ENCODE measurements around the gene PIGL. TPM values are rescaled to one million over a fixed set of nuclear protein-coding genes. Genes with fewer than 3 reads are reported as not detected.

Gene PIGL
- total RNA-seq, 2 donors from 2014 or later: 52.1 to 124 TPM

GRCh38 chr17:16262201-16262600 lies 45.2 kb downstream of the PIGL start:
- Histone ChIP-seq H3K27me3 (replicated peaks; ENCODE audit: insufficient read depth) (no peaks in the 10 kb centered on the region), H3K9me3 (no peaks in the 10 kb centered on the region)
- no peak for DNase-seq (ENCODE audit: low spot score)

GRCh38 chr17:16267174-16267573 lies 50.2 kb downstream of the PIGL start:
- H3K36me3 ChIP-seq: no peaks in the 10 kb centered on the region
- TF ChIP-seq CTCF (IDR thresholded peaks at IDR 0.05): no peak
- ATAC-seq (ENCODE audit: insufficient number of reproducible peaks, low FRiP score, low read depth) (no peak), DNase-seq (ENCODE audit: low spot score) (no peak)
- no peaks in the 10 kb centered on the region for H3K27me3 ChIP-seq (replicated peaks; ENCODE audit: insufficient read depth)
- H3K4me1 ChIP-seq (ENCODE audit: control insufficient read depth in 1 of 2, low read depth in 2 of 2): peaks cover 0 to 7% of the 10 kb centered on the region in 2 donors
- no peaks in the 10 kb centered on the region for H3K9me3 ChIP-seq
- H3K4me3 ChIP-seq: no peak overlapping the region
- no peak overlapping the region for H3K27ac ChIP-seq

More at GRCh38 chr17:16262201-16262600, 45.2 kb downstream of the PIGL start:
- Histone ChIP-seq H3K27ac (no peak overlapping the region), H3K4me1 (ENCODE audit: control insufficient read depth in 1 of 2, low read depth in 2 of 2) (no peaks in the 10 kb centered on the region), H3K36me3 (no peaks in the 10 kb centered on the region), H3K4me3 (no peak overlapping the region)
- no peak for TF ChIP-seq CTCF (IDR thresholded peaks at IDR 0.05)
- ATAC-seq (ENCODE audit: insufficient number of reproducible peaks, low FRiP score, low read depth): no peak

GRCh38 chr17:16269658-16270057 lies 52.6 kb downstream of the PIGL start:
- Histone ChIP-seq H3K27ac (no peak overlapping the region), H3K9me3 (no peaks in the 10 kb centered on the region), H3K4me1 (ENCODE audit: control insufficient read depth in 1 of 2, low read depth in 2 of 2) (peaks cover 0 to 7% of the 10 kb centered on the region in 2 donors), H3K27me3 (replicated peaks; ENCODE audit: insufficient read depth) (no peaks in the 10 kb centered on the region), H3K36me3 (no peaks in the 10 kb centered on the region), H3K4me3 (no peak overlapping the region)
- ATAC-seq (ENCODE audit: insufficient number of reproducible peaks, low FRiP score, low read depth): no peak
- DNase-seq (ENCODE audit: low spot score): no peak
- no peak for TF ChIP-seq CTCF (IDR thresholded peaks at IDR 0.05)

- no peaks in the 10 kb centered on the region for H3K27me3 ChIP-seq (replicated peaks; ENCODE audit: insufficient read depth)
- H3K4me1 ChIP-seq (ENCODE audit: control insufficient read depth in 1 of 2, low read depth in 2 of 2): peaks cover 0 to 27% of the 10 kb centered on the region in 2 donors
- DNase-seq (ENCODE audit: low spot score): no peak
- no peak for ATAC-seq (ENCODE audit: insufficient number of reproducible peaks, low FRiP score, low read depth)
- H3K36me3 ChIP-seq: no peaks in the 10 kb centered on the region
- H3K27ac ChIP-seq: no peak overlapping the region
- no peak for TF ChIP-seq CTCF (IDR thresholded peaks at IDR 0.05)
- no peak overlapping the region for H3K4me3 ChIP-seq
- no peaks in the 10 kb centered on the region for H3K9me3 ChIP-seq
Observed at GRCh38 chr17:16272111-16272840, 55.3 kb downstream of the PIGL start.

GRCh38 chr17:16273499-16273898 lies 56.5 kb downstream of the PIGL start:
- H3K27me3 ChIP-seq (replicated peaks; ENCODE audit: insufficient read depth): no peaks in the 10 kb centered on the region
- ATAC-seq (ENCODE audit: insufficient number of reproducible peaks, low FRiP score, low read depth) (no peak), DNase-seq (ENCODE audit: low spot score) (no peak)
- H3K4me3 ChIP-seq: no peak overlapping the region
- no peaks in the 10 kb centered on the region for H3K36me3 ChIP-seq
- no peak for TF ChIP-seq CTCF (IDR thresholded peaks at IDR 0.05)
- H3K4me1 ChIP-seq (ENCODE audit: control insufficient read depth in 1 of 2, low read depth in 2 of 2): peaks cover 0 to 32% of the 10 kb centered on the region in 2 donors
- no peaks in the 10 kb centered on the region for H3K9me3 ChIP-seq
- H3K27ac ChIP-seq: no peak overlapping the region

All from thoracic aorta (tissue), 2 donors.